ENCODE results near the gene GPR148.

Gene GPR148

DNA sequence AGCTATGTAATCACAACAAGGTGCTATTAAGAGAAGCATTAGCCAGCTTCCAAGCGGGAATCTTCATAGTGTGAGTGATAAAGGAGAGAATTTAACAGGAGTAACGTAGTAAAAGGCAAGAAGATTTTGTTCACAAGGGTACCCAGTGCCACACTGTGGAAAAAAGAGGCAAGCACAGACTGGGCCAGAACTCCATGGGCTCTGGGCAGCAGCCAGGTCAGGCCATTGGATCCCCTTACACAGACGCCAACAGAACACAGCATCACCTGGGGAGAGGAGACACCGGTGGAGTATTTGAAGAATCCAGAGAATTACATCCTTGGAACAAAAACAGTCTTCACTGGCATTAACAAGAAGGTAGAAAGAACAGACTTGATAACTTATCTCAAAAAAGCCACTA lies 47.7 kb downstream of the GPR148 start:
- DNase-seq: no peak

DNA sequence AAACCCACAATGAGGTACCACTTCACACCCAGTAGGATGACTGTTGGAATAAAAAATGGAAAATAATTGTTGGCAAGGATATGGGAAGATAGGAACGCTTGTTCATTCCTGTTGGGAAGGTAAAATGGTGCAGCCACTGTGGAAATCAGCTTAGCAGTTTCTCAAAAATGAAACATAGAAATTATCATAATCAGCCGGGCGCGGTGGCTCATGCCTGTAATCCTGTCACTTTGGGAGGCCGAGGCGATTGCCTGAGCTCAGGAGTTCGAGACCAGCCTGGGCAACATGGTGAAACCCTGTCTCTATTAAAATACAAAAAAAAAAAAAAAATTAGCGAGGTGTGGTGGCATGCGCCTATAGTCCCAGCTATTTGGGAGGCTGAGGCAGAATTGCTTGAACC lies 49.9 kb downstream of the GPR148 start:
- DNase-seq: no peak

Data from fibroblast of upper back skin (primary cell).